ENCODE data around the gene RAPGEF3. TPM values are rescaled to one million over a fixed set of nuclear protein-coding genes. Genes with fewer than 3 reads are reported as not detected.

The RAPGEF3 gene
- total RNA-seq, 2 donors from 2014 or later, result 10.1 TPM

DNA sequence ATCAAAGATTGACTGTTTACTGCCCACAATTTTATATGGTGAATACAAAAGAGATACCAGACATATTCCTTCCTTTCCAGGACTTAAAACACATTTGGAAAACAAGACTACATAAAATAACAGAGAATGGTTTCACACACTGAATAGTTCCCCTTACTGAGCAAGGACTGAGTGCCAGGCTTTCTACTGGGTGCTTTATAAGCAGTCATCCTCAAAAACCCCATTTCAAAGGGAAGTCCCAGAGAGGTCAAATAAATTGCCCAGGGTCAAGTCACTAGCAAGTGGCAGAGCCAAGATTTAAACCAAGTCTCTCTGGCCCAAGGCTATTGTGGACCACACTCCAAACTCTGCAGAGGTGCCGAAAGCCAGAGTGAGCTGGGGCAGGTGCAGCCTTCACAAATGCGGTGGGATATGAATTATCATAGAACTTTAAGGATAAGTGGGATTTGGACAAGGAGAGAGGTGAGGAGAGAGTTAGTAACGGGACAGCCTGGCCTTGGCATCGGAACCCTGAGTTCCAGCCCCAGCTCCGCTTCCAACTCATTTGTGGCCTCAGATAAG is 43.8 kb downstream of the RAPGEF3 start:
- peaks cover 7% of the 10 kb centered on the region for H3K4me1 ChIP-seq
- H3K4me3 ChIP-seq, result no peak overlapping the region
- H3K27me3 ChIP-seq, result no peaks in the 10 kb centered on the region
- H3K9me3 ChIP-seq, result no peaks in the 10 kb centered on the region
- H3K36me3 ChIP-seq, result no peaks in the 10 kb centered on the region
- no peak for DNase-seq
- H3K27ac ChIP-seq, result no peak overlapping the region
- TF ChIP-seq, protein P1, sequence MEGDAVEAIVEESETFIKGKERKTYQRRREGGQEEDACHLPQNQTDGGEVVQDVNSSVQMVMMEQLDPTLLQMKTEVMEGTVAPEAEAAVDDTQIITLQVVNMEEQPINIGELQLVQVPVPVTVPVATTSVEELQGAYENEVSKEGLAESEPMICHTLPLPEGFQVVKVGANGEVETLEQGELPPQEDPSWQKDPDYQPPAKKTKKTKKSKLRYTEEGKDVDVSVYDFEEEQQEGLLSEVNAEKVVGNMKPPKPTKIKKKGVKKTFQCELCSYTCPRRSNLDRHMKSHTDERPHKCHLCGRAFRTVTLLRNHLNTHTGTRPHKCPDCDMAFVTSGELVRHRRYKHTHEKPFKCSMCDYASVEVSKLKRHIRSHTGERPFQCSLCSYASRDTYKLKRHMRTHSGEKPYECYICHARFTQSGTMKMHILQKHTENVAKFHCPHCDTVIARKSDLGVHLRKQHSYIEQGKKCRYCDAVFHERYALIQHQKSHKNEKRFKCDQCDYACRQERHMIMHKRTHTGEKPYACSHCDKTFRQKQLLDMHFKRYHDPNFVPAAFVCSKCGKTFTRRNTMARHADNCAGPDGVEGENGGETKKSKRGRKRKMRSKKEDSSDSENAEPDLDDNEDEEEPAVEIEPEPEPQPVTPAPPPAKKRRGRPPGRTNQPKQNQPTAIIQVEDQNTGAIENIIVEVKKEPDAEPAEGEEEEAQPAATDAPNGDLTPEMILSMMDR (IDR thresholded peaks at IDR 0.05), result no peak
- intact Hi-C loops (cut with DNase I), result loop anchor here (5.0 kb wide), 1 partner anchor 62 kb away; no protein-coding TSS in a partner anchor
- H3K9ac ChIP-seq (ENCODE audit: low read depth in 2 of 2, low read length in 2 of 2), result no peak overlapping the region

DNA sequence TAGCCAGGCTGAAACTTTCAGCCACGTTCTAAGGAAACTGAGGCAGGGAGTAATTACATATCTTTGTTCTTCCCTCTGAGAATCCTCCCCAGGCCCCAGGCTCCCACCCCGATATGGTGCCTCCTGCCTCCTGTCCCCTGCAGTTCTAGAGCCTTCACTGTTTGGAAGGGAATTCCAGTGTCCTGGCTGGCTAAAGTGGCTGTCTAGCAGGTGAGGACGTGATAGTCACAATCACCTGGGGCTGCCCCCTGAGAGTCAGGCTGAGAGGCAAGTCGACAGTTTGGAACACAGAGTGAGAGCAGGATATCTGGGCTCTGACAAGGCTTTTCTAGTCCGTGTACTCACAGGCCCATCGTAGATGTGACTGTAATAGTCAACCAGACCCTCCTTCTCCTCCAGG is 46.5 kb downstream of the RAPGEF3 start:
- peaks cover 3% of the 10 kb centered on the region for H3K4me1 ChIP-seq
- no peaks in the 10 kb centered on the region for H3K36me3 ChIP-seq
- no peaks in the 10 kb centered on the region for H3K27me3 ChIP-seq
- H3K9me3 ChIP-seq, result no peaks in the 10 kb centered on the region
- TF ChIP-seq, protein P1 (IDR thresholded peaks at IDR 0.05), result no peak
- no peak overlapping the region for H3K27ac ChIP-seq
- no peak overlapping the region for H3K4me3 ChIP-seq
- intact Hi-C loops (cut with DNase I), result no loop called here
- H3K9ac ChIP-seq (ENCODE audit: low read depth in 2 of 2, low read length in 2 of 2), result no peak overlapping the region
- peak; percentile 15 for DNase-seq

DNA sequence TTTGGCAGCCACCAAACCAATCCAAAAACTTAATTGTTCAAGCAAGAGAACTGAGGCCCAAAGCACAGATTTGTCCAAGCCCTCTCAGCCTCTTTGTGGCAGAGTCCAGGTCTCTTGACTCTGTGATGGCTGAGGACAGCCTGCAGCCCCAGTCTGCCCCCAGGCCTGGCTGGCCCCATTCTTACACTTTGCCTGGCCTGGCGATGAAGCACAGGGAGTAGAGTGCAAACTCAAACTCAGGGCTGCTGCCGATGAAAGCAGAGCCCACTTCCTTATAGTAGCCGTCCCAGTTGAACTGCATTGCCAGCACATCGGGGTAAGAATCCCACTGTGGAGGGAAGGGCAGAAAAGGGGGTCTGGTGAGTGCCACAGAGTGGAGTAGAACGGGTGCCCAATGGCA is 47.2 kb downstream of the RAPGEF3 start:
- no peak overlapping the region for H3K4me3 ChIP-seq
- H3K4me1 ChIP-seq, result peaks cover 3% of the 10 kb centered on the region
- no peak overlapping the region for H3K9ac ChIP-seq (ENCODE audit: low read depth in 2 of 2, low read length in 2 of 2)
- TF ChIP-seq, protein P1 (IDR thresholded peaks at IDR 0.05), result no peak
- intact Hi-C loops (cut with DNase I), result no loop called here
- H3K27me3 ChIP-seq, result no peaks in the 10 kb centered on the region
- no peaks in the 10 kb centered on the region for H3K9me3 ChIP-seq
- no peaks in the 10 kb centered on the region for H3K36me3 ChIP-seq
- no peak for DNase-seq
- no peak overlapping the region for H3K27ac ChIP-seq

DNA sequence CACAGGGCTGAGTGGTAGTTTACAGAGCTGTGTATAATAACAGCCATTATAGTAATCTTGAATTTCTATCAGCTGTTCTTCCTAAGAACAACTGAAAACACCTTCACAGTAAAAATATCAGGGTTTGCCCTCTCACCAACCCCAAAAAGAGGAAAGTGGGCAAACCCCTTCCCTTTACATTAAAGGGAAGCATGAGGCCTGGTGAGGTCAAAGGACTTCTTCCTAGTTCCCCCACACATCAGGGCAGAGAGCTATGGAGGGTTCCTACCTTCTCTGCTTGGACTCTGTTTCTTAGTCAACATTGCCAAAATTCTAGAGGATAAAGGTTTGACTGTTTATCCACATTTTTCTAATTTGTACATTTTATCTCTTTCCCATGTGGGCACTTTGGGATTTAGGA is 48.4 kb downstream of the RAPGEF3 start:
- intact Hi-C loops (cut with DNase I), result no loop called here
- no peaks in the 10 kb centered on the region for H3K36me3 ChIP-seq
- no peaks in the 10 kb centered on the region for H3K9me3 ChIP-seq
- no peak overlapping the region for H3K9ac ChIP-seq (ENCODE audit: low read depth in 2 of 2, low read length in 2 of 2)
- H3K27me3 ChIP-seq, result no peaks in the 10 kb centered on the region
- TF ChIP-seq, protein P1 (IDR thresholded peaks at IDR 0.05), result no peak
- no peak overlapping the region for H3K27ac ChIP-seq
- no peak overlapping the region for H3K4me3 ChIP-seq
- H3K4me1 ChIP-seq, result peaks cover 3% of the 10 kb centered on the region
- DNase-seq, result no peak

DNA sequence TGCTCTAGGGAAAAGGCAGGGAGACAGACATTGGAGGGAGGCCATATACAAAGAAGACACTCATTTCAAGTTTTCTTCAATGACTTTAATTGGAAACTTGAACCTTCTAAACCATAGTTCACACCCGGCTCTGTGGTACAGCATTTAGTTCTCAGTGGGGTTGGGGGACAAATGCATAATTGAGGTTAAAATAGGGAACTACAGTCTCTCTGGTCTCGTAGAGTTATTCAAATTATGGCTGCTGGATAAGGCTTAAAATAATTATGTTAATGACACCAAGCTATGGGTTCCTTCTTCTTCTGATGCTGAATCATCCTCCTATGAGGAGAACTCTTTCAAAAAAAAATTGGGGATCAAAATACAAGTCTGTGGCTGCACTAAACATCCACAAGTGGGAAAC is 49.0 kb downstream of the RAPGEF3 start:
- H3K36me3 ChIP-seq, result no peaks in the 10 kb centered on the region
- intact Hi-C loops (cut with DNase I), result no loop called here
- H3K27ac ChIP-seq, result no peak overlapping the region
- DNase-seq, result no peak
- TF ChIP-seq, protein P1 (IDR thresholded peaks at IDR 0.05), result no peak
- H3K4me1 ChIP-seq, result no peaks in the 10 kb centered on the region
- no peak overlapping the region for H3K9ac ChIP-seq (ENCODE audit: low read depth in 2 of 2, low read length in 2 of 2)
- no peak overlapping the region for H3K4me3 ChIP-seq
- no peaks in the 10 kb centered on the region for H3K27me3 ChIP-seq
- no peaks in the 10 kb centered on the region for H3K9me3 ChIP-seq
